Measurements from ENCODE around the gene MYOZ1.
A peak's percentile ranks its signal among the peaks of the same experiment; 100 is the strongest.
"Not testable (repeated sequence)": the region's sequence is repeated elsewhere in the genome, so short reads cannot be mapped to it uniquely, and the experiment has no call there.

Gene MYOZ1, protein sequence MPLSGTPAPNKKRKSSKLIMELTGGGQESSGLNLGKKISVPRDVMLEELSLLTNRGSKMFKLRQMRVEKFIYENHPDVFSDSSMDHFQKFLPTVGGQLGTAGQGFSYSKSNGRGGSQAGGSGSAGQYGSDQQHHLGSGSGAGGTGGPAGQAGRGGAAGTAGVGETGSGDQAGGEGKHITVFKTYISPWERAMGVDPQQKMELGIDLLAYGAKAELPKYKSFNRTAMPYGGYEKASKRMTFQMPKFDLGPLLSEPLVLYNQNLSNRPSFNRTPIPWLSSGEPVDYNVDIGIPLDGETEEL

DNA sequence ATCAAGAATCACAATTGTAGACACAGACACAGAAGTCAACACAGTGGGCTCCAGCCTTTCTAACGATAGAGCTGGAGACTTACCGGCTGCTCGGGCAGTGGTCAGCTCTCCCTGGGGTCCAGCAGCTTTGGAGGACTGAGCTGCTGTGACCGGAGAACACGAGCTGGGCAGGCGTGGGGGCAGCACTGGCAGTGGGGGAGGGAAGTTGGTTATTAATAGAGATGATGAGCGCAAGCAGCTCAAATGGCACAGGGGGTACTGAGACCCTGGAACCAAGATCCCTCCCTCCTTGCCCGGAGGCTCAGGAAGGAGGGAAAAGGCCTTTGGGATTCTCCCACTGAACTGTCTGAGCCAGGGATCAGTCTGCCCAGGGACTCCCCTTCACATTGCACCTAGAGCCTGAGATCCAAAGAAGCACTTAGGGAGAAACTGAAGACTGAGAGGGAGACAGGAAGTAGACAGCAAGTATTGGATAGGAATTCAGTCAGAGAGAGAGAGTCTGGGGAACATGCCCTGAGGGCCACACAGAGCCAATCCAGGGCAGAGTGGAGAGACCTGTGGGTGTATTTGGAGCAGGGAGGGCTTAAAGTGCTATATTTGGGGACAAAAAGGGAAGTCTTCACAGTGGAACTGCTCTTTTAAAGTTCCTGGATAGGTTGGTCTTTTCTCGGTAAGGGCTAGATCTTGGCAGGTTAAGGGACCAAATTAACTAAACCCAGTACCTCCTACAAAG lies at the start of gene MYOZ1:
Gene MYOZ1 (minus strand): TSS at position 147 of the 733 bp plus-strand sequence. CDS start 1,457 bp downstream, outside the sequence.
- DNase-seq (no peak), ATAC-seq (no peak)

DNA sequence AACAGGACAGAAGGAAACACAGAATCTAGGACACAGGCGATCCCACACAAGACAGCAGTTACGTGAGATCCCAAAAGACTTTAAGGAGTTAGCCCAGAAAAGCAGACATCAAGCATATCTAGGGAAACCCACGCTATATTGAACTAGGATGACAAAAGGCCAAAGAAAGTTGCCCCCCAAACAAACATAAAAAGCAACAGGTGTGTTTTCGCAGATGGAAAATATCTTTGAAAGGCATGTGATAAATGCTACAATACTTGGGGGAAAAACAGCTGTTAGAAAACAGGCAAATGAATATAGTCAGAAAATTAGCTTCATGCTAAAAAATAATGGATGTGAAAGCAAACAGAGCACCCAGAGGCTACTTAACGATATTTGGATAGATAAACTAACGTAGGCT lies 49.5 kb upstream of the MYOZ1 start:
- not testable (repeated sequence) for ATAC-seq, DNase-seq

DNA sequence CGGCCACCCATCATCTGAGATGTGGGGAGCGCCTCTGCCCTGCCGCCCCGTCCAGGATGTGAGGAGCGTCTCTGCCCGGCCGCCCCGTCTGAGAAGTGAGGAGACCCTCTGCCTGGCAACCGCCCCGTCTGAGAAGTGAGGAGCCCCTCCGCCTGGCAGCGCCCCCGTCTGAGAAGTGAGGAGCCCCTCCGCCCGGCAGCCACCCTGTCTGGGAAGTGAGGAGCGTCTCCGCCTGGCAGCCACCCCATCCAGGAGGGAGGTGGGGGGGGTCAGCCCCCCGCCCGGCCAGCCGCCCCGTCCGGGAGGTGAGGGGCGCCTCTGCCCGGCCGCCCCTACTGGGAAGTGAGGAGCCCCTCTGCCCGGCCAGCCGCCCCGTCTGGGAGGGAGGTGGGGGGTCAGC lies 48.3 kb upstream of the MYOZ1 start:
- DNase-seq, ATAC-seq: not testable (repeated sequence)

DNA sequence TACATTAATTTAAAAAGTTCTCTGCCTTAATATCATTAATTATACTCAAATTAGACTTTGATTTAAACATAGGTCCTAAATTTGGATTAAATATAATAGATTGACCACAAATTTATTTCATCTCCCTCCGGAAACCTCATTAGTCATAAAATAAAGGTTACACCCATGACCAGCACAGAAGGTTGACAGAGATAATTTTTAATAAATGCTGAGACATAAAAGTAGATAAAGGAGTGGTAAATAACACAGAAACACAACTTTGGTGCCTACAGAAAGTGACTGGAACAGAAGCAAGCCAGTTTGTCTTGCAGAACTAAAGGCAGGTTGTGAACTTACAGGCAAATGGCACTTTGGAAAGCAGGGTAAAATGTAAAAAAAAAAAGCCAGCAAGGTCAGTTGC lies 46.4 kb upstream of the MYOZ1 start:
- ATAC-seq = not testable (repeated sequence)

DNA sequence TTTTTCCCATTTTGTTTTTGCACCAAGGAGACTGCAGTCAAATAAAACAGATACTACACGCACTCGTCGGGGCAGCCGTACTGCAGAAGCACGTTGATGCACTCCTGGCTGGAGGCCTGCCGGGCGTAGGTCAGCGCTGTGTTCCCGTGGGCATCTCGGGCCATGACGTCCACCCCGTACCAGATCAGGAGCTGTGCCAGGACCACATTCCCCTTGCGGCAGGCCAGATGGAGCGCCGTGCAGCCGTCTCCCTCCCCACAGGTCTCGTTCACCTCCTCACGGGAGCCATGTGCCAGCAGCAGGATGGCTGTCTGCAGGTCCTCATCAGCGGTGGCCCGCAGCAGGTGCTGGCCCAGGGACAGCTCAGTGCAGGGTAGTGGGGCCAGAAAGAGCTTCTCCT lies 33.3 kb upstream of the MYOZ1 start:
- ATAC-seq, DNase-seq: not testable (repeated sequence)

More for the DNA sequence above, 46.4 kb upstream of the MYOZ1 start:
- not testable (repeated sequence) for DNase-seq

DNA sequence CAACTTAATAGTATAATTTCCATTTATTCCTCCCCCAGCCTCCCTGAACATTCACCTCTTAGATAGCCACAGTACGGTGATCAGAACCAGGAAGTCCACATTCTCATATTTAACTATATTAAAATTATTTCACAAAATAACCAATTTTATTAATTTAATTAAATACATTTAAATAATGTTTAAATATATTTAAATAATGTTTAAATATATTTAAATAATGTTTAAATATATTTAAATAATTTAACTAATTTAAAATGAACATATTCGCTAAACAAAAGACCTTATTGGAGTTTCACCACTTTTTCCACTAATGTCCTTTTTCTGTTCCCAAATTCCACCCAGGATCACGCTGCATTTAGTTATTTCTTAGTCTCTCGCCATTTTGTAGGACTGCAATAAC lies 27.1 kb upstream of the MYOZ1 start:
- ATAC-seq, DNase-seq: not testable (repeated sequence)

DNA sequence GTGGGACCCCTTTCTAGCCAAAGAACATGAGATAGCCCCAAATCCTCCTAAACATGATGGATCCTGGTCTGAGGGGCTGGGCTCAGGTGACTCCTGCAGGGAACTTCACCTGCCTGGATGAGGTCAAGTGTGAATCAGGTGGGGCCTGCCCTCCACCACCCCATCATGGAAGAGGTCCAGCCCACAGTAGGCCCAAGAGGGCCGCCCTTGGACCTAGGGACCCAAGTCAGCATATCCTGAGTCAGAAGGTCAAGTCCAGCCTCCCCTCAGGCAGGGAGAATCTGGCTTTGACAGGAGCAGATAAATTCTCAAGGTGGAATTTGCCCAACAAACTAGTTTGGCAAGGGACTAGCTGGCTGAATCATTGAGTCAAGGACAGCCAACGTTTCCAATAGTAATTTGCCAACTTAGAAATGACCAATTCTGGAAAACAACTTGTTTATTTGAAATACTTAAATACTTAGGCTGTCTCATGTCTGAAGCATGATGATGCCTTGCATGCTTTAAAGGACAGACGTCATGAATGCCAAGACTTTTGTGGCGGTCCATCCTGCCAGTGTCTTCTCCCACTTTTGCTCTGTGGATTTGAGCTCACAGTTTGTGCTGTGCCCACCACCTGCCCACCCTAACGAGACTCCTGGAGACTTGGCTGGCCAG lies 25.0 kb upstream of the MYOZ1 start:
- not testable (repeated sequence) for DNase-seq, ATAC-seq

DNA sequence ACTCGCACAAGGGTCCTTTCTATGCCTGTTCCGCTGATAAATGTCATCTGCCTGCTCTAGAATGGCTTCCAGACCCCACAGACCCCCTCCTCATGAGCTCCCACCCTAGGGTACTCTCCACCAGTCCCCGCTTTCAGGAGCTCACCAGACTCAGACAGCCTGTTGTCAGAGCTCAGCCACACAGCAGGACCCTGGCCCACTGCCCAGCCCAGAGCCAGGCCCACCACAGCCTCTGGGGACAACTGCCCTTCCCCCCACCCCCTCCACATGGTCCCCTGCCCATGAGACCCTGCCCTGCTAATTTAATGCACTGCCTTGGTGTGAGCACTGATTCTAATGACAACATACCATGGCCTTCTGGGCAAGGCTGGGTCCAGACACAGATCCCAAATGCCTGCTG lies 24.3 kb upstream of the MYOZ1 start:
- not testable (repeated sequence) for ATAC-seq, DNase-seq

DNA sequence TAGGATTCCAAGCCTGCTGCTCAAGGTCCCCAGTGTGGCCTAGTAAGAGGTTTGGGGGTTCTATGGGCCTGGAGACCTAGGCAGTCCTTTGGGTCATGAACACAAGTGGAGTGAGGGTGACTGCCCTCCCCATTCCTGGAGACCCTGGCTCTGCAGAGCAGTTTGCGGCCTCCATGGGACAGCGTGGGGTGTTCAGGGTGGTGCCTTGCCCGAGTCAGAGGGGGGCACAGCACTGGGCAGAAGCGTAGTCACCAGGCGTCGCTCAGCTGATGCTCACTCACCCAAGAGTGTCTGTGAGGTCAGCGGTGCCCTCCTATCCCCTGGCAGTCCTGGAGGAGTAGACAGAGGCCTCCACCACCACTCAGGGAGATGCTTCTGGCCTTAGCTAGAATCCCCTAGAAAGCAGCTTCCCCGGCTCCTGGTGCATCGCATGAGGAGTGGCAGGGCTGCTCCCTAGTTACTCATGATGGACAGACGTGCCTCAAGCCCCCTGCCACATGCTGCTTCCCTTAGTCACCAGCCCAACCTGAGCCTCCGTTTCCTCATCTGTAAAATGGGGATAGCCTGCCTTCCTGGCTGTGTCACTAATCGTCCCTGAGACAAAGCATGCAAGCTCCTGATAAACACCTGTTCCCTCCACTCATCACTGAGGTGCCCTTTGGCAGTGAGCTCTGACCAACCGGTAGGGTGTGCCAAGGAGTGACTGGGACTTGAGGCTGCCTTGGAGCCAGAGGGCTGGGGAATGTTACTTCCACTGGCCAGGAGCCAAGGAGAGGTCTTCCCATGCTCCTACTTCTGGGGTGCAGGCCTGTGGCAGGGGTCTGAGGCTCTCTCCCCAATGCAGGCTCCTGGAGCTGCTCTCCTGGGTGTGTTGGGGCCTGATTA lies 23.1 kb upstream of the MYOZ1 start:
- ATAC-seq, DNase-seq: not testable (repeated sequence)

DNA sequence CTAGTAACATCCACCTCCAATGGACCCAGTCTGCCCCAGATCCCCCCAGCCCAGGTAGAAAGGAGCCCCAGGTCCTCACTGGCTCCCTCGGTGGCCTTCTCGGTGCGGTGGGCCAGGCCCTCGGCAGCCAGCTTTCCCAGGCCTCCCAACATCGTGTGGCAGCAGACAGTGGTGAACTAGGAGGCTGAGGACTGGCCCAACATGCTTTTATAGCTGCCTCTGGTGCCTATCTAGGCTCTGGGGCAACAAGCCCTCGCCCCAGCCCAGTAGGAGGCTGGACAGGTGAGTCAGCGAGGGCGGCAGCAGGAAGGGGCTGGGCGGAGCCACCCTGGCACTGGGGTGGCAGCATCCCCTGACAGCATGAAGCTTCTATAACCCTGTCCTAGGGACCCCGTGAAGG lies 22.3 kb upstream of the MYOZ1 start:
- DNase-seq, ATAC-seq: not testable (repeated sequence)

DNA sequence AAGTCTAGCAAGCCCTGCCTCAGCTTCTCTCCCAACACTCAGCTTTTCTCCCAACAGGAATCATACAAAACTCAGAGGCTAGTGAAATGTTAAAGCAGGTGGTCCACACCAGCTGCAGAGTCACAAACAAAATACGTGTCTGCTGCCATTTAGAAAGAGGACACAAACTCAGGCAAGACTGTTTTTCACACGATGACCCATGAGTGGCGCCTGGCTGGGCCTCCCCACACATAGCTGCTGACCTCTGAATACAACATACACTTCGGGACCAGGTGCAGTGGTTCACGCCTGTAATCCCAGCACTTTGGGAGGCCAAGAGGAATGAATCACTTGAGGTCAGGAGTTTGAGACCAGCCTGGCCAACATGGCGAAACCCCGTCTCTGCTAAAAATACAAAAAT lies 21.4 kb upstream of the MYOZ1 start:
- DNase-seq, ATAC-seq: not testable (repeated sequence)

DNA sequence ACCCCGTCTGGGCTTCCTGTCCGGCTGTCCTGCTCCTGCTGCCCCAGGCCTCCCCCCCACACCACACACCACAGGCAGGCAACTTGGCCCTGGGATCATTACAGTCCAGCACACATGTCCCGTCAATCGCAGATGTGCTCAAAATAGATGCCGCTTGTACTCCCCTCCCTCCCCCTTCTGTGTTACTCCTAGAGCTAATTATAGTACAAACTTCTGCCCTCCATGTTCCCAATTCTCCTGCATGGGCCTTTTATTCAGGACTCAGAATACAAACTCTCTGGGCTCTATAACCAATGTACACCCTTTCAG lies 14.7 kb upstream of the MYOZ1 start, which contains the start of gene SYNPO2L:
Gene SYNPO2L (minus strand): TSS at position 40 of the 309 bp plus-strand sequence. CDS start 107 bp downstream, outside the sequence.
- no peak for ATAC-seq
- DNase-seq = no peak

DNA sequence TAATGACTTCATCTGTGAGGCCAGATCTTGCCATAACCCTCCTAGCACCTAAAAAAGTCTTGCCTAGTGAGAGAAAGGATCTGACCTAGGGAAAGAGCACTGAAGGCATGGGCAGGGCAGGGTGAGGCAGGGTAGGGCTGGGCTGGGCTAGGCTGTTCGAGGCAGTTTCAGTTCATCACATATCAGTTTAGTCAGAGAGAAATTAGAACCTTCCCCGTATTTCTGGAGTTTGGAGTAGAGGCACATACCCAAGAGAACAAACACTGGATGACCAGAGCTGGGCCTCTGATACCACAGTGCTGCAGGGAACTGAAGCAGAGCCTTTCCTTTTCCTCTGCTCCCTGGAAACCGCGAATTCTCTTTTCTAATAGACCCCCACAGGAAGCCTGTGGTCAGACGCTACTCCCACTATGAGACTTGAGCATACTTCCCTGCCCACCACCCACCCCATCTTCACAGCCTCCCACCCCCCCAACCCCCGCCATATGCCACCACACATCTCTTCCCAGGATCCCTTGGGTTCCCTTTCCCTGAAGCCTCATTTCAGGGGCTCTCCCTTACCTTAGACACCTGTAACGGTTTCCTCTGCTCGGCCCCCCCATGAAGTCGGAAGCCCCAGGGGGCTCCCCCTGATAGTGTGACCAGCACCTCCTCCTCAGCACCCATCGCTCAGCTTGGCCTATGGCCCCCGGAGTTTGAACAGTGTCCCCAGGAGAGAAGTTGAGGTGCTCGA lies 14.1 kb upstream of the MYOZ1 start:
- ATAC-seq (peak; percentile 26), DNase-seq (no peak)

DNA sequence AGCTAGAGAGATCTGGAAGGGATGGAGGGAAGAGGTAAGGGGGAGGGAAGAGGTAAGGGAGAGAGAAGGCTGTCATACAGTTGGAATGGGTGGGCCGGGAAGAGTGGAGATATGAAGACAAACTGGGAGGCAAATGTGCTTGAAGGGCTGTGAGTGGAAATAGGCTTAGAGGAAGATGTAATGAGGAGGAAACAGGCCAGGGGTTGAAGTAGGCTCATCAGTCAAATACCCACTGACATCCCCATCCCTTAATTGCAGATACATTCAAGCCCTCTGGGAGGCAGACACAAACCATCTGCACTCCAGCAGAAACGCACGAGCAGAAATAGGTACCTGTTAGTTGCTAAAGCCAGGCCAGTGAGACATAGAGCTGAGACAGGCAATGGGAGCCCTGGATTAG lies 12.4 kb upstream of the MYOZ1 start:
- no peak for DNase-seq
- ATAC-seq = no peak

DNA sequence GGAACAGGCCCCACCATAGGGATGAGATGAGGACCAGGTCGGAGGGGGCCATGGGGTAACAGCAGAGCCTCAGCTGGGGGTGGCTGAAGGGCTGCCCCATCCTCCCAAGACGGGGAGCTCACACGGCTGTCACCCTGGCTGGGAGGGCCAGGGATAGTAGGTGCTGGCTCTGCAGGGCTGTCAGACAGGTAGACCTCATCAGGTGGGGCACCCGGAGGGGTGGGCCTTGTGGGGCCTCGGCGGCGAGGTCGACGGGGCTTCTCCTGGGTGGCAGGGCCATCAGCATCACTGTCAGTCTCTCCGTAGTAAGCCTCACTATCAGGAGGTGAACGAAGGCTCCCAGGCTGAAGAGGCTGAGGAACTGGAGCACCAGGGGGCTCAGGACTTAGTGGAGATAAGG lies 11.9 kb upstream of the MYOZ1 start:
- ATAC-seq (no peak), DNase-seq (no peak)

DNA sequence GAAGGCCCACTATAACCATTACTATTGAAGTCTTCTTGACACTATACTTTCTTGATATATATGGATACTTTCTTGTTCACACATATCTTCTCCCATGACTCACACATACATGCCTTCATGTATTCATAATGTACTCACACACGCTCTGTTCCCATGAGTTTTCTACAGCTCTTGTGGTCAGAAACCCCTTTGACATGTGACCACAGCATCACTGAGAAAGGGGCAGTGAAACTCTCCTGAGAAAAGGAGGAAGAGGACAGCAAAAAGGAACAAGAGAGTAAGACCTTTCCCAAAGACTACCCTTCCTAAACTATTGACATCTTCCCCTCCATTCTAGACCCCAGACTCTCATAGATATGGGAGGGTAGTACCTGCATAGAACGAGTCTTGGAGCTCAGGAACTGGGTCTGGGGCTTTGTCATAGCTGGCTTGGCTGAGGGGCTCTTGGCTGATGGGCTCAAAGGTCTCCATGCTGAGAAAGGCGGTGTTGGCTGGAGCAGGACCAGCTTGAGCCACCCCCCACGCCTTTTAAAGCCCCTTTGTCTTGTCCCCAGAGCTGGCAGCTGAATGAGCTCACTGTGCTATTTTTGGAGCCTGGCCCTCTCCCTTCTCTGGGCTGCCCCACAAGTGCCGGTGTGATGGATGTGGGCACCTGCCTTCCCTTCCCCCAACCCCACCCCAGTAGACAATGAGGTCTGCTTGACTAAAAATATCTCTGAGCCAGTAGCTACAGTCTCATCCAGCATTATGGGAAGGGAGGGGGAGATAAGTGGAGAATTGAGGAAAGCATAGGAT lies 9.5 kb upstream of the MYOZ1 start:
- no peak for DNase-seq
- ATAC-seq = peak; percentile 50

DNA sequence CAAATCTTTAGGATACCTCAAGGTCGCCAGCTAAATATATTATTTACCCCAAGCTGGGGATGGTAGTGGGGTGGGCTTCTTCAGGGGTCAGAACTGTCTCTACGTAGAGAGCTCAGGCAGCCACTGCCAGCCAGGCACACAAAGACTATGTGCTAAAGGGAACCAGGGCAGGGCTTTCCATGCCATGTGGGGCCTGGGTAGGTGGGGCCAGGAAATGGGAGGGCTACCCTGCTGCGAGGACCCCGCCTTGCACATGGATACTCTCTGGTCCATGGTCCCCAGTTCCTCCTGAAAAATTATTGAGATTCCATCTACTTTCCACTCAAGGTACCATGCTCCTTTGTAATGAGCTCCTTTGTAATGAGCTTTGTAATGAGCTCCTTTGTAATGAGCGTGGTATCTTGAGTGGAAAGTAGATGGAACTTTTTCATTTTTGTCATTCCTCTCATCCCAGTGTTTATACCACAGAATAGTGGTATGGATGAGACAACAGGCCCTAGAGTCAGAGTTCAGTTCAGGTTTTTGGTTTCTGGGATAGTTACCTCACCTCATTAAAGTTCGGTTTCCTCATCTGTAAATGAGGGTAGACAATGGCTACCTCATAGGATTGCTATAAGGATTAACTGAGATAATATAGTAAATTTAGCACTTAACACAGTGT lies 8.7 kb upstream of the MYOZ1 start:
- ATAC-seq (no peak), DNase-seq (no peak)

DNA sequence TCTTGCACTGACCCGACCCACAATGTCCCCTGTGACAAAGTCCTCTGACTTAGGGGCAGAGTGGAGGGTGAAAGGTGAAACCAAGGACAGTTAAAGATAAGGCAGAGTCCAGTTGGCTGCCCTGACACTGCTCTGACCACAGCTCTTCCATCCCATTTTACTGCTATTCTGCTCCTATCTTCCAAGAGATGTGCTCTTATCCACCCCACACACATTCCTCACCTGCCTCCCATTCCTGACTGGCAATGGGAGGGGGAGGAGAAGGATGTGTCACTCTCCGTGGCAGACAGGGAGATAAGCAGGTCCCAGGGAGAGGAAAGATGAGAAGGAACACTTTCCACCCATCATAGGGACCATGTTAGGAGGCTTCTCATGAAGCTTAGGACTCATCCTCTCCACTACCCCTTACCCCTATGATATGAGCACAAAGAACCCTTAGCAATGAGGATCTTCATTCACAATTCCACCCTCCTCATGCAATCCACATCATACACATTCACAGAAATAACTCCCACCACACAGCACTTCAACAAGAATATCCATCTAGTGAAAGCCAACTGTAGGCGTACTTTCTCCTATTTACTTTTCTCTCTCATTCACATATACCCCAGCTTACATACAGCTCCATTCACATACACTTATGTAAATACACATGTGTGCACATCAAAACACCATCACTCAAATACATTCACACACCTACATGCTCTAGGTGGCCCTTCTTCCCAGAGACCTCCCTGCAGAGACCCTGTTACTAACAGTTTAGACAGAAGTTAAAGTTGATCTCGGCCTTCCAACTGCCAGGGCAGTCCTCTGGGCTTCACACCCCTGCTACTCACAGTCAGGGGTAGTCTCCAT lies 7.9 kb upstream of the MYOZ1 start:
- no peak for ATAC-seq
- no peak for DNase-seq

Data from stimulated activated naive CD8-positive, alpha-beta T cell treated with anti-CD3 and anti-CD28 coated beads, Interleukin-15, Interleukin-2, amounts not matched to agents 100 U/mL and 50 U/mL, for 24 hours (primary cell).